IPS-18a (cell line): Measurements from ENCODE around the gene SVOP.
A peak's percentile ranks its signal among the peaks of the same experiment; 100 is the strongest.
"Not testable (repeated sequence)": the region's sequence is repeated elsewhere in the genome, so short reads cannot be mapped to it uniquely, and the experiment has no call there.

Experiments
- H3K27ac ChIP-seq: one replicate; pipeline ENCODE4 v1.5.1; 2013; ENCODE audit warnings: low read length
- H3K27me3 ChIP-seq: one replicate; pipeline ENCODE4 v1.6.1; 2013; ENCODE audit warnings: mild to moderate bottlenecking, low read length; ENCODE audit not compliant: control insufficient read depth, insufficient read depth
- H3K36me3 ChIP-seq: one replicate; pipeline ENCODE4 v1.6.1; 2013; ENCODE audit warnings: low read depth, low read length; ENCODE audit not compliant: control insufficient read depth
- H3K4me1 ChIP-seq: one replicate; pipeline ENCODE4 v1.6.1; 2013; ENCODE audit warnings: low read depth, low read length; ENCODE audit not compliant: control insufficient read depth
- H3K4me3 ChIP-seq: one replicate; pipeline ENCODE4 v1.5.1; 2013; ENCODE audit warnings: low read length
- H3K9ac ChIP-seq: one replicate; pipeline ENCODE4 v1.6.1; 2013; ENCODE audit warnings: mild to moderate bottlenecking, low read length, moderate library complexity
- H3K9me3 ChIP-seq: one replicate; pipeline ENCODE4 v1.6.1; 2013; ENCODE audit warnings: low read depth, low read length; ENCODE audit not compliant: control insufficient read depth

SVOP gene

DNA sequence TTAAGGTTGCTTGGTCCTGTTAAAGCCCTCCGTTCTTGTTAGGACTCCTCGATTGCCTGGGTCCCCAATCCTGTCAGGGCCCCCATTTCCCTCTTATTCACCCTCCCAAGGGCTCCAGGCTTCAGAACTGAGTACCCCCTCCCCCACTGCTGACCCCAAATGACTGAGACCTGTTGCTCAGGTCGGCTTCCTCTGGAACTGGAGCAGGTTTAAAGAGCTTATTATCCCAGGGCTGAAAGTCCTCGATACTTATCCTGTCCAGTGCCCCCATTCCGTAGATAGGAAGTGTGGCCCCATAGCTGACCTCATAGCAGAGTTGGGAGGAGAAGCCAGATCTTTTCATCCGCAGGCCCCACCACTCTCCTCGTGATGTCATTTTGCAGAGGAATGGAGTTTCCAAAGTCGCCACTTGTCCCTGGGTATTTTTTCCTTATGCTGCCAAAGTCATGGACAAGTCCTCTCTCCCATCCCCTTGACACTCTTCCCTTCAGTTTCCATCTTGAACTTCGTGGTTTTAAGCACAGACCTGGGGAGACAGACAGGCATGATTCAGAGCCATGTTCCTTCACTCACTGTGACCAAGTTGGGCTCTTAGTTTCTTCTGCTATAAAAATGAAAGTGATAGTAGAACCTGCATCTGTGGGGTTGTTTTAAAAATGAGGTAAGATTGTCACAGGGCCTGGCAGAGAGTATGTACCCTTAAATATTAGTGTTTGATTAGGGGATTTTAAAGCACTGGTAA, 32.7 kb upstream of the SVOP start:
- H3K36me3 ChIP-seq, result no peaks in the 10 kb centered on the region
- H3K27me3 ChIP-seq, result no peaks in the 10 kb centered on the region
- no peak overlapping the region for H3K27ac ChIP-seq
- H3K4me1 ChIP-seq, result peaks cover 5% of the 10 kb centered on the region
- H3K4me3 ChIP-seq, result peak overlapping the region; percentile 80
- H3K9me3 ChIP-seq, result no peaks in the 10 kb centered on the region
- peak overlapping the region; percentile 55 for H3K9ac ChIP-seq

GRCh38 chr12:109052414-109053323, 31.8 kb upstream of the SVOP start, which contains the start of gene USP30:
TSS of gene USP30 (plus strand) at chr12:109052576. CDS start at chr12:109052679, 103 bp downstream.
- Histone ChIP-seq H3K27me3 (no peaks in the 10 kb centered on the region), H3K9me3 (no peaks in the 10 kb centered on the region), H3K4me1 (peaks cover 5% of the 10 kb centered on the region), H3K27ac (no peak within 1 kb of the TSS), H3K36me3 (no peaks in the 10 kb centered on the region), H3K9ac (peak within 1 kb of the TSS; percentile 55), H3K4me3 (peak within 1 kb of the TSS; percentile 80)

DNA sequence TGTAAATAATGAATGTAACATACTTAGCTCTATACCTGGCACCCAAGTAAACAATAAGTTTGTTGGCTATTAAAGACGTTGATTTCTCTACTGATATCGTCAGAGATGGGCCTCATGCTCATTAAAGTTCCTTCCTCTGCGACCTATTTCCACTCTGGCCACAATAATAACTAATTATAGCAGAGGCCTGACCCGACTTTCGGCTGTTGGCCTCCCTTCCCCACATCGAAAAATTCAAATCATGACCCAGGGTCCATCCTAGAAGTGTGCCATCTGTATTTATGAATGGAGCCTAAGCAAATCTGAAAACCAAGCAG, 31.2 kb upstream of the SVOP start:
- Histone ChIP-seq H3K4me3 (peak overlapping the region; percentile 80), H3K36me3 (no peaks in the 10 kb centered on the region), H3K27ac (no peak overlapping the region), H3K9me3 (no peaks in the 10 kb centered on the region), H3K27me3 (no peaks in the 10 kb centered on the region), H3K9ac (peak overlapping the region; percentile 16), H3K4me1 (peaks cover 5% of the 10 kb centered on the region)

DNA sequence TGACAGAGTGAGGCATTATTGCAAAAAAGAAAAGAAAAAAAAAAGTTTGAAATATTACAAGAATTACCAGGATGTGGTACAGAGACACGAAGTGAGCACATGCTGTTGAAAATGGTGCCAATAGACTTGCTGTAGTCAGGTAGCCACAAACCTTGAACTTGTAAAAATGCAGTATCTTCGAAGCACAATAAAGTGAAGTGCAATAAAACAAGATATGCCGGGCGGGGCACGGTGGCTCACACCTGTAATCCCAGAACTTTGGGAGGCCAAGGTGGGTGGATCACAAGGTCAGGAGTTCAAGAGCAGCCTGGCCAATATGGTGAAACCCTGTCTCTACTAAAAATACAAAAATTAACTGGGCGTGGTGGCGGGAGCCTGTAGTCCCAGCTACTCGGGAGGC, 28.9 kb upstream of the SVOP start:
- not testable (repeated sequence) for H3K9me3 ChIP-seq, H3K4me1 ChIP-seq, H3K9ac ChIP-seq, H3K4me3 ChIP-seq, H3K27me3 ChIP-seq, H3K27ac ChIP-seq, H3K36me3 ChIP-seq

- not testable (repeated sequence) for H3K9me3 ChIP-seq, H3K27ac ChIP-seq, H3K36me3 ChIP-seq, H3K4me3 ChIP-seq, H3K9ac ChIP-seq, H3K27me3 ChIP-seq, H3K4me1 ChIP-seq
Observed at GRCh38 chr12:109048706-109049105, 27.8 kb upstream of the SVOP start.

DNA sequence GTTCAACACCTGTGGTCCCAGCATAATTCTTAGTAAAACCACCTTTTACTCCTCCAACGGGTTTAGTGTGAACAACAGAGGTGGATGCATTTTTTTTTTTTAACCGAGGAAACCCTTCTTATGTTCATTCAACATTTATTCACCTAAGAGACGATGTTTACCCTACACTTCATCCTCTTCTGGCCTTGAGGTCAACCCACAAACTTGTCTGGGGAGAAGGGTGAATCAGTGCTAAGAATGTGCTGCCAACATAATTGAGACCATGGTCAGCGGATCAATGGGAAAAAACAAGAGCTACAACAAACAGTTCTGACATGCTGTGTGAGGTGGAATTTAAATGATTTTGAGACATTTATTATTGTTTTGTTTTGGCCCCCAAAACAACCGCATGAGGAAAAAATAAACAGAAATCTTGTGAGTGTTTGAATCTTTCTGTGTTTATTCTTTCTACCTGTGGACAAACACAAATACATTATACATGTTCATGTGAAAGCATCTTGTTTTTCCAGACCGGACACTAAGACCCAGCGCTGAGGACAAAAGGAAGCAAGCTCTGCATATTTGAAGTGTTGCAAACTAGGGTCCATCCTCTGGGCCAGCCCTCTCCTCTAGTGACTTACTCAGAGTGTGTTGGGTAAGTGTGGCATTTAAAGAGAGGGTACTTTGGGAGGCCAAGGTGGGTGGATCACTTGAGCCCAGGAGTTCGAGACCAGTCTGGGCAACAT, 26.4 kb upstream of the SVOP start:
- Histone ChIP-seq H3K9me3 (no peaks in the 10 kb centered on the region), H3K36me3 (no peaks in the 10 kb centered on the region), H3K9ac (no peak overlapping the region), H3K4me3 (no peak overlapping the region), H3K4me1 (no peaks in the 10 kb centered on the region), H3K27ac (no peak overlapping the region), H3K27me3 (peaks cover 7% of the 10 kb centered on the region)

DNA sequence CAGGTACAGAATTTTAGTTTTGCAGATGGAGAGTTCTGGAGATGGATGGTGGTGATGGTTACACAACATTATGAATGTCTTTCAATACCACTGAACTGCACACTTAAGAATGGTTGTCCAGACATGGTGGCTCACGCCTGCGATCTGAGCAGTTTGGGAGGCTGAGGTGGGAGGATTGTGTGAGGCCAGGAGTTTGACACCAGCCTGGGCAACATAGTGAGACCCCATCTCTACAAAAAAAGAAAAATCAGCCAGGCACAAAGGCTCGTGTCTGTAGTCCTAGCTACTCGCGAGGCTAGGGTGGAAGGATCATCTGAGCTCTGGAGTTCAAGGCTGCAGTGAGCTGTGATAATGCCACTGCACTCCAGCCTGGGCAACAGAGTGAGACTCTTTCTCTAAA, 23.4 kb upstream of the SVOP start:
- no peak overlapping the region for H3K9ac ChIP-seq
- H3K36me3 ChIP-seq, result no peaks in the 10 kb centered on the region
- H3K27me3 ChIP-seq, result peaks cover 7% of the 10 kb centered on the region
- H3K4me1 ChIP-seq, result no peaks in the 10 kb centered on the region
- no peaks in the 10 kb centered on the region for H3K9me3 ChIP-seq
- no peak overlapping the region for H3K4me3 ChIP-seq
- no peak overlapping the region for H3K27ac ChIP-seq

- Histone ChIP-seq H3K4me1 (no peaks in the 10 kb centered on the region), H3K4me3 (no peak overlapping the region), H3K9ac (no peak overlapping the region), H3K9me3 (no peaks in the 10 kb centered on the region), H3K27ac (no peak overlapping the region), H3K27me3 (no peaks in the 10 kb centered on the region), H3K36me3 (no peaks in the 10 kb centered on the region)
Observed at GRCh38 chr12:109036975-109037374, 16.1 kb upstream of the SVOP start.

DNA sequence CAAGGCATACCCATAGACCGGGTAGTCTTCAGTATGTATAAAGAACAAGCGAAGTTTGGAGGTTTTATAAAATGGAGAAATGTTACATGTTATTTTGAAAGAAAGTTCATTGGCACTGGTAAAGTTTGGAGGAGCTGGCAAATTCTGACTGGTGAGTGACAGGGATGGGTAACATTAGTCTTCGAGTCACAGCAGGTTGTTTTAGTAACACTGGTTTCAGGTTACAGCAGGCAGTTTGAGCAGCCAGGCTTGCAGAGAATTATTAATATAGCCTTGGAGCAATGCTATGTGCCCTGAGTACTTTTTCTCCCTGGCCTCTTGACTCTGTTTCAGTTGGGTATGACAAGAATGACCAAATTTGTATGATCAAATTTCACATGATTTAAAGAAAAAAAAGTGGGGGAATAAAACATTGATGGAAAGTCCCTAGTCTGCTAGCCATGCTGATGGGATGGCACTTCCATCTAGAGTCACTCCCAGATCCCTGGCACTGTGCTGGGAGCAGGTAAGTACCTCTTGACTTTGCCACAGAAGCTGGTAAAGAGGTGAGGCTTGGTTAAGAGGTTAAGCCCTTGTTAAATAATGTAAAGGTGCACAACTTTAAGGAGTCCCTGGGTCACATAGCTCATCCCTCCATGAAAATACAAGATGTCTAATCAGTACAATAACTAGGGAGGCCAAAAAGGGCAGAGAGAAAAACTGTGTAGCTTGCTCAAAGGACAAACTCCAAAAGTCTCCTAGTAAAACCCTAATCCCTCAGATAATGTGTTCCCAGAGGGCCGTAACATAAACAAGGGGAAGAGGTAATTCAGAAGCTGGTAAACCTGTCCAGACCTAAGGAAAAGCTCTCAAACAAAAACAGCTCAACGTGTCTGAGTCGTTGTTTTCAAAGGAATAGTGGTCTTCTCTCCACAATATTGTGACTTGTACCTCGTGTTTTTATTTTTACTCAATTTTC, 12.7 kb upstream of the SVOP start:
- Histone ChIP-seq H3K27ac (no peak overlapping the region), H3K36me3 (no peaks in the 10 kb centered on the region), H3K27me3 (no peaks in the 10 kb centered on the region), H3K9ac (no peak overlapping the region), H3K4me3 (no peak overlapping the region), H3K4me1 (no peaks in the 10 kb centered on the region), H3K9me3 (no peaks in the 10 kb centered on the region)

- H3K27ac ChIP-seq, result no peak overlapping the region
- H3K9ac ChIP-seq, result no peak overlapping the region
- H3K4me3 ChIP-seq, result no peak overlapping the region
- no peaks in the 10 kb centered on the region for H3K27me3 ChIP-seq
- H3K9me3 ChIP-seq, result no peaks in the 10 kb centered on the region
- H3K36me3 ChIP-seq, result no peaks in the 10 kb centered on the region
- no peaks in the 10 kb centered on the region for H3K4me1 ChIP-seq
Observed at GRCh38 chr12:109029411-109029810, 8.5 kb upstream of the SVOP start.

DNA sequence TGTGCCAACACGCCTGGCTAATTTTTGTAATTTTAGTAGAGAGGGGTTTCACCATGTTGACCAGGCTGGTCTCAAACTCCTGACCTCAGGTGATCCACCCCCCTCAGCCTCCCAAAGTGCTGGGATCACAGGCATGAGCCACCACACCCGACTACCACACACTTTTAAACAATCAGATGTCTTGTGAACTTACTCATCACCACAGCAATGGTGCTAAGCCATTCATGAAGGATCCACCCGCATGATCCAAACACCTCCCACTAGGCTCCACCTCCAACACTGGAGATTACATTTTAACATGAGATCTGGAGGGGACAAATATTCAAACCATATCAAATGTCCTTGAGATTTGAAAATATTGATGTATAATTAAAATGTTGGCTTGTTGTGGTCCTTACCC, 7.8 kb upstream of the SVOP start:
- H3K4me3 ChIP-seq, H3K36me3 ChIP-seq, H3K27ac ChIP-seq, H3K9ac ChIP-seq, H3K4me1 ChIP-seq, H3K9me3 ChIP-seq, H3K27me3 ChIP-seq: not testable (repeated sequence)
